Kidney (tissue), 14 donors: Measurements from ENCODE around the gene TLR10. TPM values are rescaled to one million over a fixed set of nuclear protein-coding genes. Genes with fewer than 3 reads are reported as not detected.

ENCODE experiments used
- DNase-seq, 5 donors: peaks; one replicate each; pipeline ENCODE4 v3.0.0-alpha.2; 2013 to 2020
- FAIRE-seq: peaks from 2 replicates; lab custom pipeline; 2012; peaks lifted over from hg19 to GRCh38; lab: Jason Lieb, UNC
- H3K27ac ChIP-seq, 2 donors: one replicate each; pipeline ENCODE4 v1.7.0; 2013; ENCODE audit warnings: low read depth in 2 of 2, low read length in 2 of 2, inconsistent platforms in 1 of 2
- H3K27me3 ChIP-seq: one replicate; pipeline ENCODE4 v1.7.1; 2013; ENCODE audit warnings: low read length, inconsistent platforms; ENCODE audit not compliant: control insufficient read depth, insufficient read depth
- H3K36me3 ChIP-seq, 3 donors: one replicate each; pipeline versions ENCODE4 v1.7.0 to v1.7.1; 2013; ENCODE audit warnings: low read length in 3 of 3, control low read depth in 1 of 3, inconsistent platforms in 1 of 3; ENCODE audit not compliant: insufficient read depth in 3 of 3, control insufficient read depth in 2 of 3
- H3K4me1 ChIP-seq, 3 donors: one replicate each; pipeline versions ENCODE4 v1.7.0 to v1.7.1; 2013; ENCODE audit warnings: low read length in 3 of 3, inconsistent platforms in 1 of 3, low read depth in 1 of 3; ENCODE audit not compliant: control insufficient read depth in 2 of 3, insufficient read depth in 2 of 3
- H3K4me3 ChIP-seq, 3 donors: one replicate each; pipeline versions ENCODE4 v1.7.0 to v1.8.1; 2013; ENCODE audit warnings: low read length in 3 of 3, control low read depth in 1 of 3, inconsistent platforms in 1 of 3
- H3K9ac ChIP-seq, 3 donors: one replicate each; pipeline versions ENCODE4 v1.7.0 to v1.7.1; 2013; ENCODE audit warnings: low read length in 3 of 3, control low read depth in 1 of 3, inconsistent platforms in 1 of 3
- H3K9me3 ChIP-seq, 3 donors: one replicate each; pipeline versions ENCODE4 v1.7.0 to v1.7.1; 2013; ENCODE audit warnings: low read length in 3 of 3, control low read depth in 1 of 3, inconsistent platforms in 1 of 3; ENCODE audit not compliant: control insufficient read depth in 2 of 3, insufficient read depth in 1 of 3
- CTCF ChIP-seq: IDR thresholded peaks from 3 replicates; pipeline ENCODE4 v1.5.1; 2012; ENCODE audit warnings: mild to moderate bottlenecking, moderate library complexity, borderline replicate concordance; ENCODE audit not compliant: insufficient read depth; ENCODE audit errors: extremely low read depth
- intact Hi-C: fragments of 100-400 bp; cut with DNase I; formaldehyde crosslinking; loops from one replicate; pipeline ENCODE4 v1.11.1; 2022
- polyA plus RNA-seq: library from polyadenylated mRNA; stranded (reverse); fragments of 350-450 nt; fragmentation: Illumina TruSeq; extraction: RNeasy Lipid Tissue Mini Kit (QIAGEN cat#74804); gene quantifications from one replicate; pipeline ENCODE4 v1.2.3, GENCODE V29; 2014; ENCODE audit warnings: low read depth, low replicate concordance; ENCODE audit not compliant: insufficient read depth
- total RNA-seq: library from RNA; stranded (reverse); fragmentation: NEBNext Ultra II Directional; extraction: Animal tissue kit (Norgen Biotek cat#: 25700); gene quantifications from one replicate; pipeline ENCODE4 v1.2.1, GENCODE V29; 2021
- donor health status: control.
- donor health status: control.
- donor health status: control.
- donor health status: control.
- donor health status: control.
- donor health status: DM: yes; HTN: yes; CAD: no.
- donor health status: Normal renal cell carcinoma (clear cell type).

The TLR10 gene
- total and polyA plus RNA-seq, 2 donors from 2014 or later, result 0.11 to 2.0 TPM

- DNase-seq, result no peak
These were observed 17.4 kb downstream of the TLR10 start for GRCh38 chr4:38765382-38765781.

GRCh38 chr4:38764277-38764676 is 18.5 kb downstream of the TLR10 start:
- Histone ChIP-seq H3K27me3 (no peaks in the 10 kb centered on the region), H3K9ac (no peak overlapping the region), H3K4me1 (no peaks in the 10 kb centered on the region), H3K4me3 (no peak overlapping the region), H3K9me3 (no peaks in the 10 kb centered on the region), H3K36me3 (no peaks in the 10 kb centered on the region), H3K27ac (no peak overlapping the region)
- no peak for TF ChIP-seq CTCF
- DNase-seq (no peak), FAIRE-seq (no peak)
- intact Hi-C loops, result no loop called here

More at GRCh38 chr4:38765382-38765781, 17.4 kb downstream of the TLR10 start:
- Histone ChIP-seq H3K4me3 (no peak overlapping the region), H3K27ac (no peak overlapping the region), H3K9ac (no peak overlapping the region), H3K36me3 (no peaks in the 10 kb centered on the region), H3K4me1 (no peaks in the 10 kb centered on the region), H3K27me3 (no peaks in the 10 kb centered on the region), H3K9me3 (no peaks in the 10 kb centered on the region)
- no peak for TF ChIP-seq CTCF
- FAIRE-seq, result no peak
- intact Hi-C loops, result no loop called here

GRCh38 chr4:38762560-38762959 is 20.2 kb downstream of the TLR10 start:
- no peak for TF ChIP-seq CTCF
- Histone ChIP-seq H3K36me3 (no peaks in the 10 kb centered on the region), H3K4me1 (no peaks in the 10 kb centered on the region), H3K4me3 (no peak overlapping the region), H3K27ac (no peak overlapping the region), H3K9ac (no peak overlapping the region), H3K9me3 (no peaks in the 10 kb centered on the region), H3K27me3 (no peaks in the 10 kb centered on the region)
- intact Hi-C loops, result no loop called here
- no peak for DNase-seq
- FAIRE-seq, result no peak

GRCh38 chr4:38759790-38760122 is 23.0 kb downstream of the TLR10 start:
- DNase-seq (no peak), FAIRE-seq (peak; percentile 98)
- no peak for TF ChIP-seq CTCF
- no peak overlapping the region for H3K9ac ChIP-seq
- intact Hi-C loops, result no loop called here
- no peaks in the 10 kb centered on the region for H3K36me3 ChIP-seq
- H3K27ac ChIP-seq, result no peak overlapping the region
- H3K27me3 ChIP-seq, result no peaks in the 10 kb centered on the region
- no peaks in the 10 kb centered on the region for H3K4me1 ChIP-seq
- H3K9me3 ChIP-seq, result no peaks in the 10 kb centered on the region
- H3K4me3 ChIP-seq, result no peak overlapping the region
